Smooth muscle cell (in vitro differentiated cells): ENCODE measurements around the gene TCF7L2. TPM values are rescaled to one million over a fixed set of nuclear protein-coding genes. Genes with fewer than 3 reads are reported as not detected.

Experiments
- DNase-seq: peaks from one replicate; lab custom pipeline; 2025; ENCODE audit not compliant: unreplicated experiment; lab: John Stamatoyannopoulos, UW
- H2AFZ ChIP-seq: fragments of 200-600 bp; sonication (generic); 2 replicates; pipeline ENCODE4 v1.6.0; 2016; ENCODE audit warnings: antibody characterized with exemption, low read depth, mild to moderate bottlenecking
- H3F3A ChIP-seq: fragments of 200-600 bp; sonication (generic); 2 replicates; pipeline ENCODE4 v1.6.0; 2017; ENCODE audit warnings: antibody characterized with exemption, low read depth
- H3K27ac ChIP-seq: fragments of 200-600 bp; sonication (generic); 2 replicates; pipeline ENCODE4 v1.5.1; 2016; ENCODE audit warnings: low read depth, mild to moderate bottlenecking
- H3K27me3 ChIP-seq: fragments of 200-600 bp; sonication (generic); 2 replicates; pipeline ENCODE4 v1.6.1; 2016; ENCODE audit warnings: low read depth, mild to moderate bottlenecking
- H3K36me3 ChIP-seq: fragments of 200-600 bp; sonication (generic); 2 replicates; pipeline ENCODE4 v1.5.1; 2016; ENCODE audit warnings: low read depth
- H3K4me1 ChIP-seq: fragments of 200-600 bp; sonication (generic); 2 replicates; pipeline ENCODE4 v1.5.1; 2016; ENCODE audit warnings: low read depth
- H3K4me2 ChIP-seq: fragments of 200-600 bp; sonication (generic); 2 replicates; pipeline ENCODE4 v1.6.0; 2016; ENCODE audit warnings: mild to moderate bottlenecking
- H3K4me3 ChIP-seq: fragments of 200-600 bp; sonication (generic); 2 replicates; pipeline ENCODE4 v1.5.1; 2016; ENCODE audit warnings: mild to moderate bottlenecking
- H3K79me2 ChIP-seq: fragments of 200-600 bp; sonication (generic); 2 replicates; pipeline ENCODE4 v1.6.0; 2016; ENCODE audit warnings: low read depth, mild to moderate bottlenecking
- H3K9ac ChIP-seq: fragments of 200-600 bp; sonication (generic); 2 replicates; pipeline ENCODE4 v1.6.0; 2016; ENCODE audit warnings: low read depth
- H3K9me3 ChIP-seq: fragments of 200-600 bp; sonication (generic); replicated peaks from 2 replicates; pipeline ENCODE4 v1.5.1; 2016; ENCODE audit warnings: low read depth
- H4K20me1 ChIP-seq: fragments of 200-600 bp; sonication (generic); 2 replicates; pipeline ENCODE4 v1.6.0; 2016; ENCODE audit warnings: low read depth
- CTCF ChIP-seq: fragments of 200-600 bp; sonication (generic); IDR thresholded peaks from 2 replicates; pipeline ENCODE4 v1.5.1; 2017; ENCODE audit warnings: borderline replicate concordance, mild to moderate bottlenecking, antibody characterized with exemption; ENCODE audit not compliant: insufficient read depth, poor library complexity, severe bottlenecking
- WGBS: methylation state at CpG from one replicate; pipeline ENCODE4 v1.1.7; 2016; ENCODE audit warnings: low lambda C conversion rate; 5-methylcytosine and 5-hydroxymethylcytosine counted together
- polyA plus RNA-seq: library from polyadenylated mRNA; unstranded; fragments of >200 nt; fragmentation: Nextera tagmentation; extraction: Ambion mirVana; gene quantifications from 2 replicates; pipeline ENCODE4 v1.2.1, GENCODE V29; 2016
- total RNA-seq: library from RNA; depleted of rRNA; stranded (reverse); fragments of >200 nt; gene quantifications from 2 replicates; pipeline ENCODE4 v1.2.3, GENCODE V29; 2014

Gene TCF7L2
- total and polyA plus RNA-seq, 2 experiments from 2014 or later = 14.6 to 17.7 TPM

GRCh38 chr10:112989826-112990225, 39.8 kb downstream of the TCF7L2 start:
- 77% methylated on average over 5 of the region's 5 CpGs for WGBS
- Histone ChIP-seq H3K4me2 (no peak overlapping the region), H3K36me3 (no peaks in the 10 kb centered on the region), H3K4me1 (peaks cover 26% of the 10 kb centered on the region), H3K79me2 (peaks cover 72% of the 10 kb centered on the region), H3F3A (peaks cover 12% of the 10 kb centered on the region), H3K27ac (peak overlapping the region; percentile 67), H2AFZ (no peak overlapping the region), H3K4me3 (no peak overlapping the region), H4K20me1 (peaks cover 100% of the 10 kb centered on the region), H3K9ac (no peak overlapping the region), H3K9me3 (no peaks in the 10 kb centered on the region), H3K27me3 (no peaks in the 10 kb centered on the region)
- TF ChIP-seq CTCF = no peak
- DNase-seq = no peak

GRCh38 chr10:112990271-112990670, 40.2 kb downstream of the TCF7L2 start:
- Histone ChIP-seq H3F3A (peaks cover 8% of the 10 kb centered on the region), H3K9ac (no peak overlapping the region), H3K4me3 (no peak overlapping the region), H3K27me3 (no peaks in the 10 kb centered on the region), H3K79me2 (peaks cover 72% of the 10 kb centered on the region), H3K27ac (peak overlapping the region; percentile 67), H3K4me2 (peak overlapping the region; percentile 1), H3K4me1 (peaks cover 21% of the 10 kb centered on the region), H3K9me3 (no peaks in the 10 kb centered on the region), H2AFZ (no peak overlapping the region), H4K20me1 (peaks cover 100% of the 10 kb centered on the region), H3K36me3 (no peaks in the 10 kb centered on the region)
- no peak for DNase-seq
- no peak for TF ChIP-seq CTCF
- WGBS = 46% methylated on average over 8 of the region's 8 CpGs

- Histone ChIP-seq H3K9me3 (no peaks in the 10 kb centered on the region), H3K4me2 (no peak overlapping the region), H3K79me2 (peaks cover 86% of the 10 kb centered on the region), H3K4me1 (peaks cover 6% of the 10 kb centered on the region), H3F3A (peaks cover 7% of the 10 kb centered on the region), H3K4me3 (no peak overlapping the region), H2AFZ (no peak overlapping the region), H4K20me1 (peaks cover 100% of the 10 kb centered on the region), H3K9ac (no peak overlapping the region), H3K27me3 (no peaks in the 10 kb centered on the region), H3K27ac (peak overlapping the region; percentile 28), H3K36me3 (no peaks in the 10 kb centered on the region)
- DNase-seq = no peak
- whole genome bisulfite sequencing = 74% methylated on average over 19 of the region's 19 CpGs
- no peak for TF ChIP-seq CTCF
These were observed 41.9 kb downstream of the TCF7L2 start for GRCh38 chr10:112991888-112992491.

- peaks cover 100% of the 10 kb centered on the region for H4K20me1 ChIP-seq
- H3K27ac ChIP-seq = no peak overlapping the region
- no peaks in the 10 kb centered on the region for H3F3A ChIP-seq
- no peak overlapping the region for H2AFZ ChIP-seq
- no peak overlapping the region for H3K4me3 ChIP-seq
- H3K9ac ChIP-seq = no peak overlapping the region
- peaks cover 16% of the 10 kb centered on the region for H3K4me1 ChIP-seq
- 100% methylated on average over 3 of the region's 3 CpGs for WGBS
- no peaks in the 10 kb centered on the region for H3K36me3 ChIP-seq
- no peak for TF ChIP-seq CTCF
- no peaks in the 10 kb centered on the region for H3K9me3 ChIP-seq
- H3K27me3 ChIP-seq = no peaks in the 10 kb centered on the region
- no peak for DNase-seq
- H3K79me2 ChIP-seq = peaks cover 93% of the 10 kb centered on the region
- no peak overlapping the region for H3K4me2 ChIP-seq
These were observed 46.4 kb downstream of the TCF7L2 start for GRCh38 chr10:112996462-112996861.
